HEK293 (cell line): ENCODE measurements around the gene CREB3.

ENCODE experiments used
- CTCF ChIA-PET: fragments of 350-600 bp; formaldehyde crosslinking; extraction: SDS; loops from one replicate; lab custom pipeline; 2021; ENCODE audit warnings: antibody characterized with exemption; lab: Yijun Ruan, JAX
- POLR2A ChIA-PET: fragments of 300-600 bp; formaldehyde crosslinking; extraction: SDS; loops from one replicate; lab custom pipeline; 2020; ENCODE audit warnings: antibody characterized with exemption, inconsistent platforms; lab: Yijun Ruan, JAX
- H3K27ac ChIP-seq: fragments of 200-500 bp; sonication (Bioruptor generic); 2 replicates; pipeline ENCODE4 v1.5.1; 2014; ENCODE audit warnings: low read depth, low read length, control low read depth, inconsistent platforms; ENCODE audit errors: extremely low read depth
- H3K36me3 ChIP-seq, 2 experiments: fragments of 200-500 bp in 1 of 2; sonication (Bioruptor generic) in 1 of 2; 1 replicate in 1 of 2; 2 replicates in 1 of 2; pipeline ENCODE4 v1.5.1; 2014 to 2017; ENCODE audit warnings: inconsistent platforms in 2 of 2, low read length in 2 of 2; ENCODE audit not compliant: control insufficient read depth in 2 of 2, insufficient read depth in 1 of 2
- H3K4me1 ChIP-seq: fragments of 200-500 bp; sonication (Bioruptor generic); 2 replicates; pipeline ENCODE4 v1.5.1; 2014; ENCODE audit warnings: mild to moderate bottlenecking, low read length, inconsistent platforms; ENCODE audit not compliant: control insufficient read depth, insufficient read depth
- H3K4me3 ChIP-seq: 2 replicates; pipeline ENCODE4 v1.5.1; 2011; ENCODE audit warnings: low read depth, mild to moderate bottlenecking, control low read depth, low read length, moderate library complexity
- H3K9me3 ChIP-seq: fragments of 200-500 bp; sonication (Bioruptor generic); 2 replicates; pipeline ENCODE4 v1.5.1; 2014; ENCODE audit warnings: low read depth, low read length, inconsistent platforms; ENCODE audit not compliant: control insufficient read depth, insufficient read depth
- BCL11A ChIP-seq: fragments of 450-650 bp; formaldehyde crosslinking; IDR thresholded peaks from 2 replicates; pipeline ENCODE4 v1.5.1; 2016; ENCODE audit warnings: low read depth, missing biosample characterization, missing genetic modification characterization
- BCL11B ChIP-seq: fragments of 450-650 bp; formaldehyde crosslinking; IDR thresholded peaks from 2 replicates; pipeline ENCODE4 v1.5.1; 2016; ENCODE audit warnings: low read depth, missing biosample characterization, missing genetic modification characterization
- GLIS1 ChIP-seq: fragments of 450-650 bp; formaldehyde crosslinking; IDR thresholded peaks from 2 replicates; pipeline ENCODE4 v1.5.1; 2016; ENCODE audit warnings: missing biosample characterization, missing genetic modification characterization
- KLF1 ChIP-seq: fragments of 450-650 bp; formaldehyde crosslinking; IDR thresholded peaks from 2 replicates; pipeline ENCODE4 v1.5.1; 2016; ENCODE audit warnings: missing biosample characterization, missing genetic modification characterization
- OVOL3 ChIP-seq: fragments of 450-650 bp; formaldehyde crosslinking; IDR thresholded peaks from 2 replicates; pipeline ENCODE4 v1.5.1; 2016; ENCODE audit warnings: missing biosample characterization, missing genetic modification characterization
- PRDM1 ChIP-seq: fragments of 450-650 bp; formaldehyde crosslinking; IDR thresholded peaks from 2 replicates; pipeline ENCODE4; 2016; ENCODE audit warnings: missing biosample characterization, missing genetic modification characterization
- ZBTB17 ChIP-seq: fragments of 450-650 bp; formaldehyde crosslinking; IDR thresholded peaks from 2 replicates; pipeline ENCODE4 v1.5.1; 2016; ENCODE audit warnings: missing biosample characterization, missing genetic modification characterization
- ZBTB26 ChIP-seq: fragments of 450-650 bp; formaldehyde crosslinking; optimal IDR thresholded peaks from 2 replicates; pipeline ENCODE3; 2016; ENCODE audit warnings: missing biosample characterization, mild to moderate bottlenecking, missing genetic modification characterization
- ZBTB44 ChIP-seq: fragments of 450-650 bp; IDR thresholded peaks from 2 replicates; pipeline ENCODE4 v1.5.1; 2018; ENCODE audit warnings: missing biosample characterization, mild to moderate bottlenecking, missing genetic modification characterization
- ZBTB48 ChIP-seq: fragments of 450-650 bp; formaldehyde crosslinking; IDR thresholded peaks from 2 replicates; pipeline ENCODE4 v1.5.1; 2016; ENCODE audit warnings: missing biosample characterization, missing genetic modification characterization
- ZFP41 ChIP-seq: fragments of 450-650 bp; formaldehyde crosslinking; IDR thresholded peaks from 2 replicates; pipeline ENCODE4 v1.5.1; 2016; ENCODE audit warnings: missing biosample characterization, missing genetic modification characterization, borderline replicate concordance
- ZNF121 ChIP-seq: fragments of 450-650 bp; formaldehyde crosslinking; IDR thresholded peaks from 2 replicates; pipeline ENCODE4 v1.5.1; 2016; ENCODE audit warnings: missing biosample characterization, missing genetic modification characterization
- ZNF155 ChIP-seq: fragments of 450-650 bp; formaldehyde crosslinking; IDR thresholded peaks from 2 replicates; pipeline ENCODE4 v1.5.1; 2016; ENCODE audit warnings: missing biosample characterization, missing genetic modification characterization
- ZNF19 ChIP-seq: fragments of 450-650 bp; formaldehyde crosslinking; IDR thresholded peaks from 2 replicates; pipeline ENCODE4; 2016; ENCODE audit warnings: missing biosample characterization, missing genetic modification characterization, low read depth
- ZNF214 ChIP-seq: fragments of 450-650 bp; formaldehyde crosslinking; IDR thresholded peaks from 2 replicates; pipeline ENCODE4 v1.5.1; 2017; ENCODE audit warnings: missing biosample characterization, mild to moderate bottlenecking, missing genetic modification characterization, borderline replicate concordance
- ZNF221 ChIP-seq: fragments of 450-650 bp; formaldehyde crosslinking; IDR thresholded peaks from 2 replicates; pipeline ENCODE4 v1.5.1; 2017; ENCODE audit warnings: missing biosample characterization, missing genetic modification characterization, borderline replicate concordance
- ZNF302 ChIP-seq: fragments of 450-650 bp; formaldehyde crosslinking; IDR thresholded peaks from 2 replicates; pipeline ENCODE4 v1.5.1; 2016; ENCODE audit warnings: missing biosample characterization, missing genetic modification characterization, low read depth
- ZNF335 ChIP-seq: fragments of 450-650 bp; formaldehyde crosslinking; conservative IDR thresholded peaks from 2 replicates; pipeline ENCODE4 v1.5.1; 2016; ENCODE audit warnings: missing biosample characterization, missing genetic modification characterization
- ZNF350 ChIP-seq: fragments of 450-650 bp; formaldehyde crosslinking; IDR thresholded peaks from 2 replicates; pipeline ENCODE4 v1.5.0; 2017; ENCODE audit warnings: missing biosample characterization, mild to moderate bottlenecking, missing genetic modification characterization
- ZNF513 ChIP-seq: fragments of 450-650 bp; IDR thresholded peaks from 2 replicates; pipeline ENCODE4 v1.5.1; 2018; ENCODE audit warnings: missing biosample characterization, missing genetic modification characterization
- ZNF654 ChIP-seq: fragments of 450-650 bp; formaldehyde crosslinking; IDR thresholded peaks from 2 replicates; pipeline ENCODE4 v1.5.1; 2016; ENCODE audit warnings: low read depth, missing biosample characterization, missing genetic modification characterization
- ZNF664 ChIP-seq: fragments of 450-650 bp; formaldehyde crosslinking; IDR thresholded peaks from 2 replicates; pipeline ENCODE4 v1.5.1; 2016; ENCODE audit warnings: missing biosample characterization, missing genetic modification characterization
- TF ChIP-seq, protein P1 (sequence below): fragments of 450-650 bp; formaldehyde crosslinking; IDR thresholded peaks from 2 replicates; pipeline ENCODE4 v1.5.1; 2016; ENCODE audit warnings: missing biosample characterization, missing genetic modification characterization
- TF ChIP-seq, protein P2 (sequence below): fragments of 450-650 bp; formaldehyde crosslinking; IDR thresholded peaks from 2 replicates; pipeline ENCODE4 v1.5.1; 2016; ENCODE audit warnings: missing biosample characterization, missing genetic modification characterization

CREB3 gene

DNA sequence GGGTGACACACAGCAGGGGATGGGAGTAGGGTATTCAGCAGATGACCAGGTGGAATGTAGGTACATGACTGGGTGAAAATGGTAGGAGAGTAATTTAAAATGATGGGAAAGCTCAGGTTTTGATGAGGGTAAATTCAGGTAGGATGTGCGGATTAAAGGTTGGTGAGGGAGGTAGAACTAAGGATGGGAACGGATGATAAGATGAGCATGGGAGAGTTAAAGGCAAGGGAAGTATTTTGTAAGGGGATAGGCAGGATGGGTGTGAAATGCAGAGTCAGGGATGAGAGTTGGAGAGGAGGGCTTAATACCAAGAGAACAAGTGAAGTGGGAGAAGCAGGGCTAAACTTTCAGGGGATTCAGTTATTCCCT, 2.0 kb upstream of the CREB3 start:
- no peak overlapping the region for H3K4me3 ChIP-seq
- H3K4me1 ChIP-seq = peaks cover 13% of the 10 kb centered on the region
- ChIA-PET POLR2A (interaction anchor here (1.5 to 4.2 kb wide), 6 partner anchors 10 to 84 kb away, joined by 4 to 73 read pairs (median 22); partner anchors contain the start of genes CCDC107, GBA2, RGP1 and RMRP), CTCF (interaction anchor here (0.6 to 8.0 kb wide), 17 partner anchors 9 to 507 kb away, joined by 3 to 88 read pairs (median 4); partner anchors contain the start of genes CCDC107 and RMRP)
- H3K27ac ChIP-seq = no peak overlapping the region
- peaks cover 7 to 56% of the 10 kb centered on the region in 2 experiments; a peak in 2 of 3 replicates for H3K36me3 ChIP-seq
- TF ChIP-seq ZNF155 (tag by site-specific recombination) (no peak), PRDM1 (tag by site-specific recombination) (peak; percentile 41; the same call in 1 of the 2 replicates), ZNF513 (no peak), GLIS1 (tag by site-specific recombination) (0 out of 2 replicates have a peak, but pooled peaks have one; percentile 11), ZBTB26 (tag by site-specific recombination) (peak; percentile 9), ZBTB44 (tag by site-specific recombination) (no peak), OVOL3 (tag by site-specific recombination) (no peak), ZNF654 (tag by site-specific recombination) (no peak), ZFP41 (no peak), ZBTB17 (tag by site-specific recombination) (peak; percentile 16; the same call in 1 of the 2 replicates)
- TF ChIP-seq, protein P1, sequence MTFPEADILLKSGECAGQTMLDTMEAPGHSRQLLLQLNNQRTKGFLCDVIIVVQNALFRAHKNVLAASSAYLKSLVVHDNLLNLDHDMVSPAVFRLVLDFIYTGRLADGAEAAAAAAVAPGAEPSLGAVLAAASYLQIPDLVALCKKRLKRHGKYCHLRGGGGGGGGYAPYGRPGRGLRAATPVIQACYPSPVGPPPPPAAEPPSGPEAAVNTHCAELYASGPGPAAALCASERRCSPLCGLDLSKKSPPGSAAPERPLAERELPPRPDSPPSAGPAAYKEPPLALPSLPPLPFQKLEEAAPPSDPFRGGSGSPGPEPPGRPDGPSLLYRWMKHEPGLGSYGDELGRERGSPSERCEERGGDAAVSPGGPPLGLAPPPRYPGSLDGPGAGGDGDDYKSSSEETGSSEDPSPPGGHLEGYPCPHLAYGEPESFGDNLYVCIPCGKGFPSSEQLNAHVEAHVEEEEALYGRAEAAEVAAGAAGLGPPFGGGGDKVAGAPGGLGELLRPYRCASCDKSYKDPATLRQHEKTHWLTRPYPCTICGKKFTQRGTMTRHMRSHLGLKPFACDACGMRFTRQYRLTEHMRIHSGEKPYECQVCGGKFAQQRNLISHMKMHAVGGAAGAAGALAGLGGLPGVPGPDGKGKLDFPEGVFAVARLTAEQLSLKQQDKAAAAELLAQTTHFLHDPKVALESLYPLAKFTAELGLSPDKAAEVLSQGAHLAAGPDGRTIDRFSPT = no peak
- no peaks in the 10 kb centered on the region for H3K9me3 ChIP-seq

GRCh38 chr9:35731415-35732184, 866 bp upstream of the CREB3 start:
- Histone ChIP-seq H3K4me1 (peaks cover 13% of the 10 kb centered on the region), H3K4me3 (peak overlapping the region; percentile 81), H3K36me3 (peaks cover 10 to 59% of the 10 kb centered on the region in 2 experiments; a peak in 2 of 3 replicates), H3K9me3 (no peaks in the 10 kb centered on the region), H3K27ac (peak overlapping the region; percentile 81)
- CTCF ChIA-PET = interaction anchor here (0.6 to 8.0 kb wide), 21 partner anchors 9 to 639 kb away, joined by 3 to 88 read pairs (median 6); partner anchors contain the start of genes CCDC107, GBA2, RGP1 and RMRP
- POLR2A ChIA-PET = interaction anchor here (0.6 to 4.2 kb wide), 25 partner anchors 9 to 660 kb away, joined by 3 to 73 read pairs (median 6); partner anchors contain the start of genes ARHGEF39, CCDC107, FAM221B and FANCG
- TF ChIP-seq ZNF302 (tag by site-specific recombination) (no peak), BCL11B (tag by site-specific recombination) (peak; percentile 23; the same call in 1 of the 2 replicates), ZBTB48 (tag by site-specific recombination) (peak; percentile 54; the same call in 1 of the 2 replicates), KLF1 (tag by site-specific recombination) (peak; percentile 52), ZNF221 (tag by site-specific recombination) (no peak), ZNF335 (tag by site-specific recombination) (peak; percentile 86), ZNF19 (tag by site-specific recombination) (no peak), ZNF350 (no peak), ZNF214 (tag by site-specific recombination) (no peak), ZNF664 (tag by site-specific recombination) (no peak), BCL11A (0 out of 2 replicates have a peak, but pooled peaks have one; percentile 21), ZNF121 (tag by site-specific recombination) (no peak)
- TF ChIP-seq, protein P2, sequence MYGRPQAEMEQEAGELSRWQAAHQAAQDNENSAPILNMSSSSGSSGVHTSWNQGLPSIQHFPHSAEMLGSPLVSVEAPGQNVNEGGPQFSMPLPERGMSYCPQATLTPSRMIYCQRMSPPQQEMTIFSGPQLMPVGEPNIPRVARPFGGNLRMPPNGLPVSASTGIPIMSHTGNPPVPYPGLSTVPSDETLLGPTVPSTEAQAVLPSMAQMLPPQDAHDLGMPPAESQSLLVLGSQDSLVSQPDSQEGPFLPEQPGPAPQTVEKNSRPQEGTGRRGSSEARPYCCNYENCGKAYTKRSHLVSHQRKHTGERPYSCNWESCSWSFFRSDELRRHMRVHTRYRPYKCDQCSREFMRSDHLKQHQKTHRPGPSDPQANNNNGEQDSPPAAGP (tag by site-specific recombination) = peak; percentile 52
